GM12875 (cell line): ENCODE measurements around the gene UIMC1.

Experiments used
- H3K4me3 ChIP-seq: one replicate; pipeline ENCODE4 v1.5.1; 2011; ENCODE audit warnings: low read depth, low read length, control low read depth
- TF ChIP-seq, protein P1 (sequence below): IDR thresholded peaks from 2 replicates; pipeline ENCODE4 v1.5.1; 2011; ENCODE audit warnings: low read depth, mild to moderate bottlenecking, control low read depth, inconsistent platforms, low read length, moderate library complexity, borderline replicate concordance; ENCODE audit not compliant: insufficient read depth

Gene UIMC1

DNA sequence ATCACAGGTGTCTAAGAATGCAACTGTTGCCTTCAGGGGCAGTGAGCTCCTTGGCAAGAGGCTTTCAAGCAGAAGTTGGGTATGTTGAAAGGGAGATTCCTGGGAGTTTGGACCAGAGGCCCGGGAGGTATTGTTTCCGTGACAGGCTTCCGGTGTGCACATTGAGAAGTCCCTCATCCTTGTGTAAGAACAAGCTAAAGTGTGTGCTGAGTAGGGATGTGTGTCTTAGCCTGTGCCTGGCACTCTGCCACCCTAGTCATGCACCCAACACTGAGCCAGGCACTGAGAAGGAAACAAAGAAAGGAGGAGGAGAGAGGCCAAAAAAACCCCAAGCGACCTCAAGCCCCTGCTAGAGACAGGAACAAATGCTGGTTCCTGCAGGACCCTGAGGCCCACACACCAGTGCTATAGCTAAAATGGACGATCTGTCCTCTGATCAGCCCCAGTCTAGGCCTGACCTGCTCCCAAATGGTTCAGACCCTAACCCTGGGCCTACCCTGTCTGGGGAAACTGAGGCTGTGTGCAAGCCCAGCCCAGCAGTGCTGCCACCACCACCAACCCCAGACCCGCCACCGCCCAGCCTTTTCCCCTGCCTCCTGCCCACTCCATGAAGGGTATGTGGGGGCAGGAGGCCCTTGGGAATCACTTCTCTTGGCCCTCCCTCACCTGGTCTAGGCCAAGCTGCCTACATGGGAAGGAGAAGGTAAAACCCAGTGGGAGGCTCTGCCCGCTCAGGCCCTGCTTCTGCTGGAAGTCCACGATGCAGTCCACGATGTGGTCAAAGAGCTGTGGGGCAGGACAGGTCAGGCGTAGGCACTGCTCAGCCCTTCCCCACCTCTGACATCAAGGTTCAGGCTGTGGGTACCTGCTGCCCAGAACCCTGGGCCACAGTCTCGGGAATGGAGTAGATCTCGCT, 120.0 kb downstream of the UIMC1 start:
- no peak overlapping the region for H3K4me3 ChIP-seq
- TF ChIP-seq, protein P1, sequence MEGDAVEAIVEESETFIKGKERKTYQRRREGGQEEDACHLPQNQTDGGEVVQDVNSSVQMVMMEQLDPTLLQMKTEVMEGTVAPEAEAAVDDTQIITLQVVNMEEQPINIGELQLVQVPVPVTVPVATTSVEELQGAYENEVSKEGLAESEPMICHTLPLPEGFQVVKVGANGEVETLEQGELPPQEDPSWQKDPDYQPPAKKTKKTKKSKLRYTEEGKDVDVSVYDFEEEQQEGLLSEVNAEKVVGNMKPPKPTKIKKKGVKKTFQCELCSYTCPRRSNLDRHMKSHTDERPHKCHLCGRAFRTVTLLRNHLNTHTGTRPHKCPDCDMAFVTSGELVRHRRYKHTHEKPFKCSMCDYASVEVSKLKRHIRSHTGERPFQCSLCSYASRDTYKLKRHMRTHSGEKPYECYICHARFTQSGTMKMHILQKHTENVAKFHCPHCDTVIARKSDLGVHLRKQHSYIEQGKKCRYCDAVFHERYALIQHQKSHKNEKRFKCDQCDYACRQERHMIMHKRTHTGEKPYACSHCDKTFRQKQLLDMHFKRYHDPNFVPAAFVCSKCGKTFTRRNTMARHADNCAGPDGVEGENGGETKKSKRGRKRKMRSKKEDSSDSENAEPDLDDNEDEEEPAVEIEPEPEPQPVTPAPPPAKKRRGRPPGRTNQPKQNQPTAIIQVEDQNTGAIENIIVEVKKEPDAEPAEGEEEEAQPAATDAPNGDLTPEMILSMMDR, result no peak

DNA sequence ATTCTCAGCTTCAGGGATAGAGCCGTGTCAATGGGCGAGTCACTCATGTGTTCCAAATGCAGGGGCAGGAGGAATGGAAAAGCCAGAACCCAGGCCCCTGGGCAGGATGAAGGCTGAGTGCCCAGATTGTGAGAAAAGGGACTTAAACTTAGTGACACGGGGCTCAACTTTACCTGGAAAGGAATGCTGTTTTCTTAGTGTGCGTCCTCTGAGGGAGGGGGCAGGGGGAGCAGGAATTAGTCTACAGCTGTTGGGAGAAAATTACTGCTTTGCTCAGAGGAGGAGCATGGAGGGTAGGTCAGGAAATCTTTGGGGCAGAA, 122.0 kb downstream of the UIMC1 start:
- TF ChIP-seq, protein P1, result no peak
- H3K4me3 ChIP-seq, result no peak overlapping the region

DNA sequence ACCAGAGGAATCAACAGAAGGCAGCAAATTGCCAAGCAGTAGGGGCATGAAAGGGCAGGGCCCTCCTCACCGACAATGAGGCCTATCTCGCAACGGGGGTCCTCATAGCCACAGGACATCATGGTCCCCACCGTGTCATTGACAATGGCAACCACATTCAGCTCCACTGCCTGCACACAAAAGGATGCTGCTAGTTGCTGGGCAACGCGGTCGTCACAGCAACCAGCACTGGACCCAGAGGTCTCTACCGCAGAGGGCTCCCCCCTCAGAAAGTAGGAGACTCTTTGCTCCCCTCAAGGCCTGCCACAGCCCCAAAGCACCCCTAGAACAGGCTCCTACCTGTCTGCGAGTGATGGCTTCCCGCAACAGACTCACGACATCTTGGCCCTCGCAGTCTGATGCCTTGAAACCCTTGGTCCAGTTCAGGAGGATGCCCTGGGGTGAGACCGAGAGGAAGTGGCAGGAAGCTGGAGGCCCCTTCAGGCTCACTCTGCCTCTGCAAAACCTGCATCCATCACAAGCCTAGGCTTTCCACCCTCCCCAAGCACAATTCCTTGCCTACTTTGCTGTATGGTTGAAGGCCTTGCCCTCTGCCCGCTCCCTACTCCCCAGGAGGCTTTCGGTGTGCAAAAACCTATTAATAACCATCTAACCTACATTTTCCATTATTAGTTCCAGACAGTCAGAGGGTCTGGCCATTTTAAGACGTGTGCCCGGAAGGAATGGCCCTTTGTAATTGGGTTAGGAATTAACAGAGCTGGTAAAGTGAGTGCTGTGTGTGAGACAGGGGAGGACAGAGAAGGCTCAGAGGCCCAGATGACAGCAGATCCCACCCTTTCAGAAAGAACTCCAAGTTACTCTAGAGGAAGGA, 122.6 kb downstream of the UIMC1 start:
- TF ChIP-seq, protein P1, result no peak
- no peak overlapping the region for H3K4me3 ChIP-seq

DNA sequence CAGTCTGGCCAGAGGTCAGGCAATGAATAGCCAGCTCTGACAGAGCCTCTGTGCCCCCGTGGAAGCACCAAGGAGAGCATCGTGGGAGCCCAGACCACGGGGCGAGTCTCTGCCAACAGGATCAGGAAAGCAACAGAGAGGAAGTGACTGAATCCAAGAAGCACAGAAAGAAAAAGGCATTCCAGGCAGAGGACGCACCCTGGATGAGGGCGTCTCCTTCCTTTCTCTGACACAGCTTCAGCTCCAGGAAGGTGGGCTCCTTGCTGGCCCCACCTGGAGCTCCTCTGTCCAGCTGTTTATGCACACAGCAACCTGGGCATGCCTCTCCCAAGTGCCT, 124.0 kb downstream of the UIMC1 start:
- TF ChIP-seq, protein P1, result no peak
- H3K4me3 ChIP-seq, result no peak overlapping the region

DNA sequence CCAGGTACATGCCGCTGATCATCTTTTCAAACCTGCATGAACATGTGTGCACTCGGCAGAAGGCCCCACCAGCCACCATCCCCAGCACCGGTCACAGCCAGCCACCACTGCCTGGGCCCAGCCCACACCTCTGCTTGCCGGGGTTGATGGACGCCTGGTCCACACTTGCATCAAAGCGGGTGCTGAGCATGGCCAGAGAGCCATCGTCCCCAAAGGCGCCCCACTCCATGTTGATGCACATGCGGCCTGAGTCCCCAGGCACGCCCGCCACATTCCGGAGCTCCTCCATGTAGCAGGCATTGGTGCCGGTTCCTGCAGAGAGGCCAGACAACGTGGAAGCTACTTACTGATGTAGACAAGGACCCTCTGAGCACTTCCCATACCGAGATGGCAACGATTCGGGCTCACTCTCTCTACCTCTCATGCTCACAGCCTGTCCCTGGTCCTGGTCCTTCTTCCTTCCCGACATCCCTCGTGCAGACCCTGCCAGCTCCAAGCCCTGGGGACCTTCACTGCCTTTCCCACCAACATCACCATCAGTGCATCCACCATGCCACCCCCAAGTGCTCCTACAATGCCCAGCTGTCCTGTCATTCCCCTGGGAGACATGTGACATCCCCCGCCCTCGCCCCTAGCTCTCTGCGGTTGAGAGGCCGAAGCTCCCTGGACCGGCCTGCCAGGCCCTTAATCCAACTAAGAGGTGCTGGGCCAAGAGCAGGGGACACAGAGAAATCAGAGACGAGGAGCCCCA, 124.6 kb downstream of the UIMC1 start:
- TF ChIP-seq, protein P1, result no peak
- H3K4me3 ChIP-seq, result no peak overlapping the region

DNA sequence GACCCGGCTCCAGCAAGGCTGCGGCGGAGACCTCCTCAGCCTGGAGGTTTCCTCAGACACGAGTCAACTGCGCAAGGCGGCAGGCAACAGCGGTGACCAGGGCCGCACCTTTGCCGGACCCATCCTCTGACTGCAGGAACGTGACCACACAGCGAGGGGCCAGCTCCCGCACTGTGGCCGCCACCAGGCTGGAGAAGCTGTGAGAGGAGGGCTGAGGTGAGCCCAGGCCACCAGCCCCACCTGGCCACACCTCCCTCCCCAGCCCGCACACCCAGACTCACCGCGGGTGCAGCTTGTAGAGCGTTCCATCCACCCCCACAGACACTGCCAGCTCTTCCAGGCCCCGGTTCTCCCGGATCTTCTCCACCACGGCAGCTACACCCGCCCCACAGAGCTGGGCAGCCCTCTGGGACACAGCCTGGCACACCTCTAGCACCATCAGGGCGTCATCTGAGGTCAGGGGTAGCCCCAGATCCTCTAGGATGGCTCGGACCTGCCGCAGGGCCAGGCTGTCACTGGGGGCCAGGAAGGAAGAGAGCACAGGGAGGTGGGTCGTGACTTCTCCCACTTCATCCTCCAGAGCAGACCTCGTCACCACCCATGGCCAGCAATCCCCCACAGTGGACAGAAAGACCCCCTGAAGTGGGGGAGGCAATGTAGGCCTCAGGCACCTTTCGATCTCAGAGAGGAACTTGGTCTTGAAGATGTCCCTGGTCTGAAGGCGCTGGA, 125.4 kb downstream of the UIMC1 start:
- TF ChIP-seq, protein P1, result no peak
- no peak overlapping the region for H3K4me3 ChIP-seq
